CD4-positive, alpha-beta T cell treated with Interleukin-4 for 1 hour (primary cell): Measurements from ENCODE around the gene NLRC5.

Experiments
- DNase-seq, 2 donors: peaks; one replicate each; pipeline ENCODE4 v3.0.0-alpha.2; 2020 to 2022

The NLRC5 gene

GRCh38 chr16:57026778-57027062, 37.4 kb downstream of the NLRC5 start:
- no peak for DNase-seq

DNA sequence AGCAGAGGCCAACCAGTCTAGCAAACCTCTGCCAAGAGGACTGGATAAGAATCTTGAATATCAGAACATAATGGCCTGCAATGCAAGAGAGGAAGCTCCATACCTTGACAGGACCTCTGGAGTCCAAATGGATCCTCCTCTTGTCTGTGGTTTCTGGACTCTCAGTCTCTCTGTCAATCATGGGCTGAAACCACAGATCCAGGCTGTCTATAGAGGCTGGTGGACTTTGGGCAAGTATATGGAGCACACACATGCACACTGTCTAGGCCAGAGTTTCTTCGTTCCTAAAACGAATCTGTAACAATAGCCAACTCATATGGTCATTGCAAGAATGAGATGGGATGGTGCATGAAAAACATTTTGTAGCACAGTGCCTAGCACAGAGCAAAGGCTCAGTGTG, 37.7 kb downstream of the NLRC5 start:
- no peak for DNase-seq

- DNase-seq: no peak
Observed at GRCh38 chr16:57028086-57028485, 38.7 kb downstream of the NLRC5 start.

DNA sequence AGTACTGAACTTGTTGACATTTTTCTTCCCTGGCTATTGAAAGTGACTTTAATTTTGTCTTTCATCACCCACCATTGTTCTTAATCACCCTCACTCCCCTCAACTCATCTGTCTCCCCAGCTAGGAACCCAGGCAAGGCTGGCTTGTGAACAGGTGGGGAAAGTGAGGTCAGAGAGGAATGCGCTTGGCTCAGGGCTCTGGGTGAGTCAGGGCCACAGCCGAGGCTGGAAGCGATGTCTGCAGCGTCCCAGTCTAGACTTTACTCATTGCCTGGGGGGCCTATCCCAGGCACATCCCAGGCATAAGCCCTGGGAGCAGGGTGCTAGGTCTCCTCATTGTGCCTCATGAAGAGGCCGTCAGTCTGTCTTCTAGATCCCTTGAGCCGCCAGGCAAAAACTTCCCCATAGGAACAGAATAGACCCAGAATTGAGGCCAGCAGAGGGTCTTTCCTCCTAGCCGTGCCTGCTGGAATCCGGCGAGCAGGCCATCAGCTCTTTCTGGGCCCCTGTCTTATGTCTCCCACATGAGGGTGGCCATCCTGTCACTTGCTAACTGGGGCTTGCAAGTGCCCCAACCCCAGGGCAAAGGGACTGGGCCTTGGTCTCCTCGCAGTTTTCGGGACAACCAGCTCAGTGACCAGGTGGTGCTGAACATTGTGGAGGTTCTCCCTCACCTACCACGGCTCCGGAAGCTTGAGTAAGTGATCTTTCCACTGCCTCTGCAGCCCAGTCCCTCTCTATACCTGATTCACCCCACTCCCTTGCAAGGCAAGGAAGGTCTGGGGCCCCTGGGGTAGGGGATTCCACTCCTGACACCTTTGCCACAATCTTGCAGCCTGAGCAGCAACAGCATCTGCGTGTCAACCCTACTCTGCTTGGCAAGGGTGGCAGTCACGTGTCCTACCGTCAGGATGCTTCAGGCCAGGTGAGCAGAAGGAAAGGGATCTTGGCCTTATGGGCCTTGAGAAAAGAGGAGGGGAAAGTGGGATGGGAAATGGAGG, 40.1 kb downstream of the NLRC5 start:
- peak; percentile 34 for DNase-seq

DNA sequence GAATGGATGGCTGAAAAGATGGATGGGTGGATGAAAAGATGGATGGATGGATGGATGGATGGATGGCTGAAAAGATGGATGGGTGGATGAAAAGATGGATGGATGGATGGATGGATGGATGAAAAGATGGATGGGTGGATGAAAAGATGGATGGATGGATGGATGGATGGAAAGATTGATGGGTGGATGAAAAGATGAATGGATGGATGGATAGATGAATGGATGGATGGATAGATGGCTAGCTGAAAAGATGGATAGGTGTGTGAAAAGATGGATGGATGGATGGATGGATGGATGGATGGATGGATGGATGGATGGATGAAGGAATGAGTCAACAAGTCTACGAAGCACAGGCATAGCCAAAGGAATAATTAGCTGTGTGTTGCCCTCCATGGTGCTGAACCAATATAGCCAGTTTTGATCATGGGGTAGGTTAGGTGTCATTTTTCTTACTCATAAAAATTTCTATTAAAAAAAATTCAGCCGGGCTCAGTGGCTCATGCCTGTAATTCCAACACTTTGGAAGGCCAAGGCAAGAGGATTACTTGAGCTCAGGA, 41.1 kb downstream of the NLRC5 start:
- no peak for DNase-seq

- DNase-seq: no peak
Observed at GRCh38 chr16:57031156-57031555, 41.8 kb downstream of the NLRC5 start.

DNA sequence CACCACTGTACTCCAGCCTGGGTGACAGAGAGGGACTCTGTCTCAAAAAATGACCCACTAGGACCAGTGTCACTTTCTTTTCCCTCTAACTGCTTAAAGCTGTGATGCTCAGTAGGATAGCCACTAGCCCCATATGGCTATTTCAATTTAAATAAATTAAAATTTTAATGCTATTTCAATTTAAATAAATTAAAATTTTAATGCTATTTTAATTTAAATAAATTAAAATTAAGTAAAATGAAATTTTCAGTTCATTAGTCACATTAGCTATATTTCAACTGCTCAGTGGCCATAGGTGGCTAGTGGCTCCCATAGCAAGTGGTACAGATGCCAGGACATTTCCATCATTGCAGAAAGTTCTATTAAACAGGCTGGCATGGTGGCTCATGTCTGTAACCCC, 43.0 kb downstream of the NLRC5 start:
- no peak for DNase-seq

GRCh38 chr16:57032931-57033330, 43.6 kb downstream of the NLRC5 start:
- DNase-seq: no peak

GRCh38 chr16:57036315-57036714, 47.0 kb downstream of the NLRC5 start:
- no peak for DNase-seq

GRCh38 chr16:57036945-57037344, 47.6 kb downstream of the NLRC5 start:
- DNase-seq: no peak

- DNase-seq: no peak
Observed at GRCh38 chr16:57038166-57038565, 48.8 kb downstream of the NLRC5 start.

DNA sequence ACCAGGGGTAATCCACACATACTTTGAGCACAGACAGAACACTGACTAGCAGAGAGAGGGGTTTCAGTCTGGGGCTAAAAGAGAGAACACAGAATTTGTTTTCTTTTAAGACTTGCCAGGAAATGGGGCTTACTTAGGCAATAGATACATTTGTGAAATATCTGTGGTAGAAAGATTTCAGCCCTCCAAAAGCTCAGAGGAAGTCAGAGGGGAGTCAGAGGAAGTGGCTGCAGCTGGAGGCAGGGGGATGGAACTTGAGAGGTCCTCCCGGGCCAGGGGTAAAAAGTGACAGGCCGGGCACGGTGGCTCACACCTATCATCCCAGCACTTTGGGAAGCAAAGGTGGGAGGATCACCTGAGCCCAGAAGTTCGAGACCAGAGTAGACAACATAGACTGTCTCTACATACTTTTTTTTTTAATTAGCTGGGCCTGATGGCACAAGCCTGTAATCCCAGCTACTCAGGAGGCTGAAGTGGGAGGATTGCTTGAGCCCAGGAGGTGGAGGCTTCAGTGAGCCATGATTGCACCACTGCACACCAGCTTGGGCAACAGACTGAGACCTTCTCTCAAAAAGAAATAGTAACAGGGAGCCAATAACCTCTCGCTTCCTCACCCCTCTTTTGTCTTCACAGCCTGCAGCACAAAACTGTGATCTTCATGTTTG, 49.9 kb downstream of the NLRC5 start:
- peak in 1 of 2 donors; percentile 45 for DNase-seq

DNA sequence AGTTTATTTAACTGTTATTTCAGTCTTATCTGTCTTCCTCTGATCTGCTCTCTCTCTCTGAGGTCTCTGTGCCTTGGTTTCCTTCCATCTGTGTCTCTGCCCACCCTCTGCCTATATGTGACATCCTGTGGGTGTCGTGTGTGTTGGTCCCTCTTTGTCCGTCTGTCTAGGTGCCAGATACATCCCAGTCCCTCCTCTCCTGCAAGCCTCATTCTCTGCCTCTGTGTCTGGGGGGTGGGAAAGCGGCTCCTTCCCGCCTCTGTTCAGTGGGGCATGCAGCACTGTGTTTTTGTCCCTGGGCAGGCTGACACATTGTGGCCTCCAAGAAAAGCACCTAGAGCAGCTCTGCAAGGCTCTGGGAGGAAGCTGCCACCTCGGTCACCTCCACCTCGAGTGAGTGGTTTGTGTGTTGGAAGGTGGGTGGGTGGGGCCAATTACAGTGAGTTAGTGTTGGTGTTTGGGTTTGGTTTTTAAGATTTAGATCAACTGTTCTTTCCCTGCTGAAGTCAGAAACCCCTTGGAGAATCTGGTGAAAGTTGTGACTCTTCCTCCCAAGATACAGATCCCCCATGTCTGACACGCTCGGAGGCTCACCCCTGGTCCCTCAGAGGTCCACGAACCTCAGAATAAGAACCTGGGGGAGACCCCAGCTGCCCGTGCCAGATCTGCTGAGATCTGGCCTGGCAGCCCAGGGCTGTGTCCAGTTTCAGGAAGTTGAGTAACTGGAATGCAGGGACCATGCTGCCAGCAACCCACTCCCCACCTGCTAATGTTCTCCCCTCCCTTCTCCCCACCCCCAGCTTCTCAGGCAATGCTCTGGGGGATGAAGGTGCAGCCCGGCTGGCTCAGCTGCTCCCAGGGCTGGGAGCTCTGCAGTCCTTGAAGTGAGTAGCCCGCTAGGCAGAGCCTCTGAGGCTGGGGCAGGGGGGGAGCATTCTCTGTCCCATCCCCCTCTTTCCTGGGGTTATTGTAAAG, 52.1 kb downstream of the NLRC5 start:
- peak; percentile 80 to 85 for DNase-seq

DNA sequence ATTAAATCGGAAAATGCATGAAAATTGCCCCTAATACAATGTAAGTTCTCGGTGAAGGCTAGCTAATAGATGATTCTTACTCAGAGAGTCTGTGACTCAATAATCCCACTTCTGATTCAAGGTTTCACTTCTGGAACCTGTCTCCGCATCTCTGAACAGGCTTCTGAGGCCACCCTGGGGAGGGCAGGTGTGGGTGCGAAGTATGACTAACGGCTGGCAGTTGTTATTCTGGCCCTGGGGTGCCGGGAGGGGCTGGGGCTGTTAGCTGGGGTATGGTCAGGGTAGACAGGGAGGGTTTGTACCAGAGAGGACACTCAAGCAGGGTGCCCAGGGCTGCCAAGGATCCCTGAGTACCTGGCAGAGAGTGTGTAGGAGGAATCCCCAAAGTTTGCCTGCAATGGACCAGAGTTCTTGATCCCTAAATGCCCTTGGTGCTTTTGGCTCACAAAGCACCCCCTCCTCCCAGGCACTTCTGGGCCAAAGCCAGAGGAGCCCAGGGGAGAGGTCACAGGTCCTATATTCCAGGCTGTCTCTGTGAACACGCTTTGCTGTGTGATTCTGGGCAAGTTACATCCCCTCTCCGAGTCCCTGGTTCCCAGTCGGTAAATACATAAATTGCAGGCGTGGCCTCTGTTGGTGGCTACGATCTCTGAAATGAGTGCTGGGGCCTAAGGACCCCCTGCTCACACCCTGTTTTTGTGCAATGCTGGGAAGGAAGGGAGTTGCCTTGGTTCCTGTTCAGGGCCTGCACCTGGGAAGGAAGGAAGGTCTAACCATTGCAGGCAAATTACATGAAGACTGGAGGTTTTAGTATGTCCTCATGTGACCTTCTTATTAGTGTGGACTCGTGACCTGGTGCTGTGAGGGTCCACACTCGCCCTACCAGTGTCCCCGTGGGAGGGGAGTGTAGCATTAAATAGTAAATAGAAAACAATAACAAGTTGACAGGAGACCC, 53.1 kb downstream of the NLRC5 start:
- peak; percentile 60 to 69 for DNase-seq

- no peak for DNase-seq
Observed at GRCh38 chr16:57043248-57043647, 53.9 kb downstream of the NLRC5 start.

GRCh38 chr16:57044931-57045693, 55.8 kb downstream of the NLRC5 start:
- DNase-seq: no peak

- DNase-seq: peak; percentile 37 to 62
Observed at GRCh38 chr16:57045694-57046381, 56.5 kb downstream of the NLRC5 start.

DNA sequence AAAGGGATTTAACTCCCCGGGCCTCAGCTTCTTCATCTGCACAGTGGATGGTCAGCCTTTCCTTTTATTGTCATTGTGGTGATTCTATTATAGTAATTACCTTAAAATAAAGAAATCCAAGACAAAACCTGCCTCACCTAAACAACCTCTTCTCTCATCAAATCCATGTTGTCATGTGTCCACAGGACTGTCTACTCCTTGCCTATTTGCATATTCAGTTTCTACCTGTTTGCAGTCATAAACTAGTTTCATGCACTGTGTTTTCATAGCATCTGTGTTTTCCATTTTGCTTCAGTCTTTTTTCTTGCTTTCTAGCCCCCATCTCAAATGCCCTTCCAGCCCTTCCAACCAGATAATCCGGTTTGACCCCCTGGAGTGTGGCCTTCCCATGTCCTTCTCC, 58.7 kb downstream of the NLRC5 start:
- no peak for DNase-seq

DNA sequence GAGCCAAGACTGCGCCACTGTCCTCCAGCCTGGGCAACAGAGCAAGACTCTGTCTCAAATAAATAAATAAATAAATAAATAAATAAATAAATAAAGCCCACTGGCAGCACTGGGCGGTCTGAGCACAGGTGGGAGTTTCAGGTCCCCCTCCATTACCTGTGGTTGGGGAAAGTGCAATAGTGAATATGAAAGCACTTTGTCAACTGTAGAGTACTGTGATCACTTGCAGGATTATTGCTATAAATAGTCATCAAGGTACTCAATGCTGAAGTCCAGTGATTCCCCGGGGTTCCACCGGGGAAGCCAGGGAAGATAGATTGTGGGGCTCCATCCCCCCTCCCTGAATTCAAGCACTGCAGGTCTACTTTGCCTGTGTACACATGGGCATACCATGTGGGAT, 60.3 kb downstream of the NLRC5 start:
- no peak for DNase-seq

DNA sequence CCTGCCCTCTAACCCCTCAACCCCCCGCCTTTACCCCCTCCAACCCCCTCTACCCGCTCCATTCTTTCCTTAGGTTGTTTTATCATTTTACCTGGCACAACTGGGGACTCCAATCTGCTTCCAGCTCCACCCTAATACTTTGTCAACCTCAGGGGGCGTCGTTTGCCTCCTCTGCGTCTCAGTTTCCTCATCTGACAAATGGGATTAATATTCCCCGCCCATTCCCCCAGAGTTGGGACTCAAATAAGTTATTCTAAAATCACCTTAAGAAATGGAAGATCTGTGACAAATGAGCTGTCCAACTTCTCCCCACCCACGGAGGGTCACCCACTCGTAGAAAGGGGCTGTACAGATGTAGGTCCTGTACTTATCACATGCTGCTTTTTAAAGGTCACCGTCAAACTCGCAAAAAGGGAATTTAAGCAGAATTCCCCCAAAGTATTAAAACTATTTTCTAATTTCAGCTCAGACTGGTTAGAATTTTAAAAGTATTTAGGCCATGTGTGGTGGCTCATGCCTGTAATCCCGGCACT, 62.4 kb downstream of the NLRC5 start:
- DNase-seq: no peak
